NCI-H446 treated with DMSO at 0.1 percent for 48 hours (cell line): ENCODE measurements around the gene CISH.

Experiments
- DNase-seq: peaks from one replicate; lab custom pipeline; 2025; lab: John Stamatoyannopoulos, UW

The CISH gene

GRCh38 chr3:50612970-50613846, 1.6 kb upstream of the CISH start:
- no peak for DNase-seq

- DNase-seq, result no peak
These were observed 784 bp upstream of the CISH start for GRCh38 chr3:50612234-50612882.

- DNase-seq, result no peak
These were observed 546 bp downstream of the CISH start for GRCh38 chr3:50610992-50611463.

- DNase-seq, result no peak
These were observed 1.2 kb downstream of the CISH start for GRCh38 chr3:50610181-50610971.

- no peak for DNase-seq
These were observed 1.9 kb downstream of the CISH start for GRCh38 chr3:50609763-50610085.

- no peak for DNase-seq
These were observed 2.4 kb downstream of the CISH start for GRCh38 chr3:50609071-50609762.

GRCh38 chr3:50608278-50608677, 3.3 kb downstream of the CISH start:
- no peak for DNase-seq

GRCh38 chr3:50607271-50608091, 4.1 kb downstream of the CISH start:
- DNase-seq, result no peak

GRCh38 chr3:50606596-50606995, 5.0 kb downstream of the CISH start:
- DNase-seq, result no peak

- no peak for DNase-seq
These were observed 5.7 kb downstream of the CISH start for GRCh38 chr3:50605901-50606326.

GRCh38 chr3:50604628-50605588, 6.7 kb downstream of the CISH start:
- DNase-seq, result no peak

GRCh38 chr3:50604110-50604621, 7.4 kb downstream of the CISH start:
- no peak for DNase-seq

GRCh38 chr3:50603261-50604109, 8.1 kb downstream of the CISH start:
- no peak for DNase-seq

- no peak for DNase-seq
These were observed 8.9 kb downstream of the CISH start for GRCh38 chr3:50602595-50603191.

- DNase-seq, result peak; percentile 86
These were observed 10.6 kb downstream of the CISH start for GRCh38 chr3:50600841-50601591.

- no peak for DNase-seq
These were observed 11.3 kb downstream of the CISH start for GRCh38 chr3:50600141-50600753.

GRCh38 chr3:50599716-50600118, 11.9 kb downstream of the CISH start:
- DNase-seq, result no peak
